GM18502 (cell line): ENCODE results near the gene MEGF11.

Source experiments
- ATAC-seq: cut with Tn5 transposase; IDR thresholded peaks from one replicate; pipeline ENCODE4 v1.9.1; 2021; ENCODE audit warnings: mild to moderate bottlenecking; ENCODE audit not compliant: unreplicated experiment, poor library complexity

MEGF11 gene

DNA sequence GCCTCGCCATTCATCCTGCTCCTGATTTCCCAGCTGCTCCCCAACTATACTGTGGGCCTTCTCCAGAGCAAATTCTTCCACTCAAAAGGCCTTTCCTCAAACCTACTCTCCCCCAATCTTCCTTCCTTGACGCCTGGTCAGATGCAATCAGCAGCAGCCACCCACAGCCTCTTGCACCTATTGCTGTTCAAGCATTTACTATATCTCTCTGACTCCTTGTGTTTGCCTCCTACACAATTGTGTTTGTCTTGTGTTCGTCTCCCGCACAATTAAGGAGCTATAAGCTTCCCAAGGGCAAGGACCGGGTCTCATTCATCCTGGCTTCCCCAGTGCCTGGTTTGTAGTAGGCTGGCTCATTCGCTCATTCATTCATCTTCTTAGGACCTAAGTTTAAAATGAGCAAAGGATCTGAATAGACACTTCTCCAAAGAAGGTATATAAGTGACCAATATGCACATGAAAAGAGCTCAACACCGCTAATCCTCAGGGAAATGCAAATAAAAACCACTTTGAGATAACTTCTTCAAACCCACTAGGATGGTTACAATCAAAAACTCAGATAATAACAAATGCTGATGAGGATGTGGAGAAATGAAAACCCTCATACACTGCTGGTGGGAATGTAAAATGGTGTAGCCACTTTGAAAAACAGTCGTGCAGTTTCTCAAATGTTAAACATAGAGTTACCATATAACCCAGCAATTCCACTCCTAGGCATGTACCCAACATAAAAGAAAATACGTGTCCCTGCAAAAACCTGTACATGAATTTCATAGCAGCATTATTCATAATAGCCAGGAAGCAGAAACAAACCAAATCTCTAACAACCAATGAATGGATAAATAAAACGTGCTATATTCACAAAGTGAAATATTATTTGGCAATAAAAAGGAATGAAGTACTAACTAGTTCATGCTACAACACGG is 31.0 kb downstream of the MEGF11 start:
- no peak for ATAC-seq

GRCh38 chr15:66221126-66221525 is 32.4 kb downstream of the MEGF11 start:
- ATAC-seq: no peak

DNA sequence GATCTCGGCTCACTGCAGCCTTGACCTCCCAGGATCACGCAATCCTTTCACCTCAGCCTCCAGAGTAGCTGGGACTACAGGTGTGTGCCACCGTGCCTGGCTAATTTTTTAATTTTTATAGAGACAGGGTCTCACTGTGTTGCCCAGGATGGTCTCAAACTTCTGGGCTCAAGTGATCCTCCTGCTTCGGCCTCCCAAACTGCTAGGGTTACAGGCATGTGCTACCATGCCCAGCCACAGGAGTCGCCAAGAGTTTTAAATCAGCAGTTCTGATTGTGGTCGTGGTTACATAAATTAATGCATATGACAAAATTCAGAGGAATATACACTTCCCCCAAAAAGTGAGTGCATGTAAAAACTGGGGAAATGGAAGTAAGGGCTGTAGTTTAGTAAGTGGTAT is 32.9 kb downstream of the MEGF11 start:
- ATAC-seq: no peak

DNA sequence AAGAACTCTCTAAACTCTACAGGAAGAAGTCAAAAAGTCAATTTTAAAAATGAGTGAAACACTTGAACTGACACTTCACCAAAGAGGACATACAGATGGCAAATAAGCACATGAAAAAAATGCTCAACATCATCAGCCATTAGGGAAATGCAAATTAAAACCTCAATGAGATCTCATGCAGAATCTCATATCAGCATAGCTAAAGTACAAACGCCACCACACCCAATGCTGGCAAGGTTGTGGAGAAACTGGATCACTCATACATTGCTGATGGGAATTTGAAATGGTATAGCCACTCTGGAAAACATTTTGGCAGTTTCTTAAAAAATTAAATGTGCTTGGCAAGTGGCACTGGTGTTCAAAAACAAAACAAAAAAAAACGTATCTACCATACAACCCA is 34.2 kb downstream of the MEGF11 start:
- ATAC-seq: no peak

DNA sequence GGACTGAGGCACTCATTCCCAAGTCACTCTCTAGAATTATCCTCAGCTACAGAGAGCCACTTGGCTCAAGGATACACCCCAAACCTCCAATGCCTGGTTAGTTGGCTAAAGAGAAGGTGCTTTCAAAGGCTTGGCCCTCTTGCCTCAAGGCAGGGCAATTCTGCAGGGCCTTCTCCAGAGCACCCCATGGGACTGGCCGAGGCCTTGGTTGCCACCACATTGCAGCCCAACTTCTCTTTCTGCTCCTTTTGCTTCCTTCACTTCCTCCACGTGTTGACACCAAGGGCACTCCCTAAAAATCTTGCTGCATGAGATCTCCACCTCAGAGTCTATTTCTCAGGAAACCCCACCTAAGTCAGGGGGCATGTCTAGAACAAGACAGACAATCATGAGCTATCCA is 36.7 kb downstream of the MEGF11 start:
- no peak for ATAC-seq

GRCh38 chr15:66215811-66216210 is 37.7 kb downstream of the MEGF11 start:
- no peak for ATAC-seq

DNA sequence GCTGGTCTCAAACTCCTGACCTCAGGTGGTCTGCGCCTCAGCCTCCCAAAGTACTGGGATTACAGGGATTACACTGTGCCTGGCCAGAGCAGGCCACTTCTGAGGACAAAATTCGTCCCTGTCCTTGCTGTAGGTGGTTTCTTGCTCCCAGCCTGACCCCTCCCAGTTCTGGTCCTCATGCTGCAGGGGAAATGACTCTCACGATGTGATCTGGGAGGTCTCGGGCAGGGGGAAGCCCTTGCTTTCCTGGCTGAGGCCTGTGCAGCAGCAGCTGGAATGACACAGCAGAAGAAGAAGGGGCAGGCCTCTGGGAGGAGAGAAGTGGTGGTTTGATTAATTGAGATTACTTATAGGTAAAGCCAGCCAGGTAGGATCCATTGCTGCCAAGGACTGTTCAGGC is 39.3 kb downstream of the MEGF11 start:
- ATAC-seq: no peak

DNA sequence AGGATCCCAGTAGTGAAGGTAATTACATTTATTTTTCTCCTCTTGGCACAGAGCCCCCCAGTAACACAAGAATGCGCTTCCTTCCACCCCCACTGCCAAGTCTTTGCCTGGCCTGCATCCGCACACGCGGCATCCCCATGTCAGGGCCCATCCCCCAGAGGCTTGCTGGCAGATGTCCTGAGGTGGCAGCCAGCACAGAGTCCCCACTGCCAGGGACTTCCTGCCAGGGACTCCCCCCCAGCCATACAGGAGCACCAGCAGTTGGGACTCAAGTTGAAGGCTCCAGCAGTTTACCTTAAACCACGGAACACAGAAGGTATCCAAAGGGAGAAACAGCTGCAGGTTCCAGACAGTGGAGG is 41.0 kb downstream of the MEGF11 start:
- ATAC-seq: no peak

DNA sequence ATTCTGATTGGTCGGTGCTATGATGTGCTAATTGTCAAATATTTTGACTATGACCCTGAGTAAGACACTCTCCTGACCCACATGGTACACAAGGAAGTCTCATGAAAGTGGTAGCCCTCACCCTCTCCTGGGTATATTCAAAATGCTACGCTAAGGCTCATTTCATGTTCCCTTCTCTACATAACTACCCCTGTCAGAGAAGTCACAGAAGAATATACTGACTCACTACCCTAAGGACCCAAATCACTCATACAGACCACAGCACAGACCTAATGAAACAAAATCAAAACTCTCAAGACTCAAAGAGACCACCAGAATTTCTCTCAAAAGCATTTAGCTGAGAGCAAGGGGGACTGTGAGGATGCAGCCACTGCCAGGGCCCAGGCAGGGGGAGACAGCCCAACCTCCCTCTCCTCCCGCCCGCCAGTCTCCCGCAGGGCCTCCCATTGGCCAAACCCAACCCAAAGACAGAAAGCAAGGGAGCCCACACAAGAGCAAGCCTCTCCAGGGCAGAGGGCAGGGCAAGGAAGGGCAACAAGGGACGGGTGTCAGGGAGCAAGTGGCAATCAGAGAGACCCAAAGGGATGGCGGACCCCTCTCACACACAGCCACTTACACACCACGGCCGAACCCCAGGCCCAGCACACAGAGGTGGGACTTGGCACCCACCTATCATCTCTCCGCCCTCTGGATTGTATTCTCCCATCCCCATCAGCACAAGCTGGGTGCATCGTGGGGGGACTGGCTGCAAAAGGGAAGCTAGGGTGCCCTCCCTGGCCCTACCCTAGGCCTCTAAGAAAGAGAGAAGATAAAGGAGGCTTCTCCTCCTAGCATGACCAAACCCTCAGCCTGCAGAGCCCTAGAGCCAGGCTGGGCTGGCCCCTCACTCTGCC is 41.6 kb downstream of the MEGF11 start:
- ATAC-seq: no peak

- no peak for ATAC-seq
Measured at GRCh38 chr15:66210684-66211083, 42.9 kb downstream of the MEGF11 start.

DNA sequence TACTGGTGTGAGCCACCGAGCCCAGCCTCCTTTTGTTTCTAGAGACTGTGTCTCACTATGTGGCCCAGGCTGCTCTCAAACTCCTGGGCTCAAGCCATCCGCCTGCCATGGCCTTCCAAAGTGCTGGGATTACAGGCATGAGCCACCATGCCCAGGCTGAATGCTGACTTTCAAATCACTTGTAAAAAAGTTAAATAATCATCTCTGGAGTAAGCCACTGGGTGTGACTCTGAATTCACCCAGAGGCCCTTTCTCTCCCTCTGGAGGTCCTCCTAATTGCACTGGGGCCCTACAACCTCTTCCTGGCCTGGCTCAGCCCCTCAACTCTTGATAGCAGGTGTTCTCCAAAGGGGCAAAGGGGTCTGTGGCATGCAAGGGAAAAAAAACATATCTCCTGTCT is 54.8 kb downstream of the MEGF11 start:
- ATAC-seq: no peak

- no peak for ATAC-seq
Measured at GRCh38 chr15:66196602-66197001, 56.9 kb downstream of the MEGF11 start.

GRCh38 chr15:66195621-66196230 is 57.8 kb downstream of the MEGF11 start:
- ATAC-seq: no peak

DNA sequence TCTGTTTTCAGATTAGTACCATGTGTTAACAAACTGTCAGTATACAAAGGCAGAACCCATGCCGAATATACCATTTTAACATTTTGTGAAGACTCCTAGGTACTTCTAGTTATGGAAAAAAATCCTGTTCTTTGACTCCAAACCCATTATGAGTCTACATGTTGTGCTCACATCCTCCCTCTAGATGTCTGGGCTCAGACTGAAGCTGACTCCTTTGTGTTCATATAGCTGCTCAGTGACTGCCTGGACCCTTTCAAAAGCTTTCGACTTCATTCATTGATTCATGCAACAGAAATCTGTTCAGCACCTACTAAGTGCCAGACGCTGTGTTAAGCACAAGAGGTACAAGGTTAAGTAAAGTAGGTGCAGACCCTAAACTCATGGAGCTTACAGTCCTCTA is 60.5 kb downstream of the MEGF11 start:
- no peak for ATAC-seq

GRCh38 chr15:66190746-66191145 is 62.8 kb downstream of the MEGF11 start:
- no peak for ATAC-seq

- ATAC-seq: no peak
Measured at GRCh38 chr15:66189291-66189690, 64.3 kb downstream of the MEGF11 start.

GRCh38 chr15:66188464-66188863 is 65.1 kb downstream of the MEGF11 start:
- ATAC-seq: no peak

DNA sequence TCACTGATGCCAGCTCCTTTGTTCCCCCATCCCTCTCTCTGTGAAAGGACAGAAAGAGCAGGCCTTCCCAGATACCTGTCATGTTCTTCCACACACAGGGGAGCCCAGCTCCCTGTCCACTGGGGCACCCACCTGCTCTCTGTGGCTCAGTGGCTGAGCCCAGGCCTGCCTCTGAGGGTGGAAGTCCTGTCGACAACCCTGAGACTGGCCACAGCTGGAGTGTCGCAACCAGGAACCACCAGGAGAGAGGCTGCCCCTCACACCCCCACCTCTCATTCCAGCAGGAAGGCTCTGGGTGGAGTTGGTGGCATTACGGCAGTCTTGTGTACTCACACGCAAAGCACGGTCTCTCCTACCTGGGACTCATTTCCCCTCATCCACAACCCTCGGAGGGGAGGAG is 66.3 kb downstream of the MEGF11 start:
- no peak for ATAC-seq

DNA sequence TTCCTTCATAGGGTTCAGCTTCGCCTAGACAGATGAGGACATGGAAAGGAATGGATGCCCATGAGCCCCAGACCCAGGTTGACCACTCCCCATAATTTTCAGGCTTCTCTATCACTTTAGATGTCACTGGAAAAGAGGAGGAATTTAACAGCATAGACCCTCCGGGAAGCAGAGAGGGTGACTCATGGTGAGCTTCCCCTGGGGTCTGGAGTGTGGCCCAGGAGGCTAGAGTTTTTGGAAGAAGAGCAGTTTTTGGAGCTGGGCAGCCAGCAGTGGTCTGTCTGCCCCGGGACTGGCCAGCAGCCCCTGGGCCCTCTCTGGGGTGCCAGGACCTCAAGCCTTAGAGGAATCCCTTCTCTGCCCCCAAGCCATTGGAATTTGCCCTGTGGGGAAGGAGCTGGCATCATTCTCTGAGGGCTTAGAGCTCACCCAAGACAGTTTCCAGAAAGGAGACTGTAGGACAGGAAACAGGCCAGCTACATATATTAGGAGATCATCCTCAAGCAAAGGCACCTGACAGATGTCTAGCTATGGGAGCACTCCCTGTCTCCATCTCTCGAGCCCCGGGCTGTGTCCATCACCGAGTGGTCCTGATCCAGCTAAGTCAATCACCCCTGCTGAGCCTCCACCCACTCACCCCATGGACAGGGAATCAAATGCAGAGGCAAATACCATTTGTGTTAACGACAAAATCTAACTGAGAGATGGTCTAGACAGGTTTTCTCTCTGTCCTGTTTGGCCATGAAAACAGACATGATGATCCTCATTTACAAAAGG is 67.3 kb downstream of the MEGF11 start:
- no peak for ATAC-seq
